Ascending aorta (tissue), 2 donors: ENCODE results near the gene NEUROG2. TPM values are rescaled to one million over a fixed set of nuclear protein-coding genes. Genes with fewer than 3 reads are reported as not detected.

Experiments used
- DNase-seq, 2 donors: peaks; one replicate each; pipeline ENCODE4 v3.0.0-alpha.2; 2019; ENCODE audit warnings: low spot score in 2 of 2
- H3K27ac ChIP-seq, 2 donors: fragments of 200-600 bp; sonication (generic); one replicate each; pipeline ENCODE4 v1.5.1; 2016 to 2017; ENCODE audit warnings: mild to moderate bottlenecking in 1 of 2
- H3K27me3 ChIP-seq: fragments of 200-600 bp; sonication (generic); one replicate; pipeline ENCODE4 v1.5.1; 2017
- H3K36me3 ChIP-seq, 2 donors: fragments of 200-600 bp; sonication (generic); one replicate each; pipeline ENCODE4 v1.5.1; 2016
- H3K4me1 ChIP-seq, 2 donors: fragments of 200-600 bp; sonication (generic); one replicate each; pipeline ENCODE4 v1.5.1; 2016 to 2017; ENCODE audit warnings: mild to moderate bottlenecking in 1 of 2
- H3K4me3 ChIP-seq, 2 donors: fragments of 200-600 bp; sonication (generic); one replicate each; pipeline ENCODE4 v1.5.1; 2016 to 2017; ENCODE audit warnings: mild to moderate bottlenecking in 1 of 2
- H3K9me3 ChIP-seq, 2 donors: fragments of 200-600 bp; sonication (generic); one replicate each; pipeline ENCODE4 v1.5.1; 2016
- intact Hi-C: fragments of 100-400 bp; cut with DNase I; formaldehyde crosslinking; loops from one replicate; pipeline ENCODE4 v1.15.1; 2023
- total RNA-seq: library from RNA; depleted of rRNA; stranded (reverse); fragments of >200 nt; gene quantifications from one replicate; pipeline ENCODE4 v1.1.0, GENCODE V29; 2016
- TF ChIP-seq, protein P1 (sequence below), 3 experiments: fragments of 200-600 bp in 2 of 3; fragments of 450-650 bp in 1 of 3; sonication (generic) in 2 of 3; IDR thresholded peaks; one replicate each; pipeline ENCODE4 v1.5.1; 2016 to 2019; ENCODE audit warnings: antibody characterized with exemption in 3 of 3, mild to moderate bottlenecking in 1 of 3, moderate library complexity in 1 of 3

Gene NEUROG2
- total RNA-seq, 1 donor from 2014 or later: not detected

DNA sequence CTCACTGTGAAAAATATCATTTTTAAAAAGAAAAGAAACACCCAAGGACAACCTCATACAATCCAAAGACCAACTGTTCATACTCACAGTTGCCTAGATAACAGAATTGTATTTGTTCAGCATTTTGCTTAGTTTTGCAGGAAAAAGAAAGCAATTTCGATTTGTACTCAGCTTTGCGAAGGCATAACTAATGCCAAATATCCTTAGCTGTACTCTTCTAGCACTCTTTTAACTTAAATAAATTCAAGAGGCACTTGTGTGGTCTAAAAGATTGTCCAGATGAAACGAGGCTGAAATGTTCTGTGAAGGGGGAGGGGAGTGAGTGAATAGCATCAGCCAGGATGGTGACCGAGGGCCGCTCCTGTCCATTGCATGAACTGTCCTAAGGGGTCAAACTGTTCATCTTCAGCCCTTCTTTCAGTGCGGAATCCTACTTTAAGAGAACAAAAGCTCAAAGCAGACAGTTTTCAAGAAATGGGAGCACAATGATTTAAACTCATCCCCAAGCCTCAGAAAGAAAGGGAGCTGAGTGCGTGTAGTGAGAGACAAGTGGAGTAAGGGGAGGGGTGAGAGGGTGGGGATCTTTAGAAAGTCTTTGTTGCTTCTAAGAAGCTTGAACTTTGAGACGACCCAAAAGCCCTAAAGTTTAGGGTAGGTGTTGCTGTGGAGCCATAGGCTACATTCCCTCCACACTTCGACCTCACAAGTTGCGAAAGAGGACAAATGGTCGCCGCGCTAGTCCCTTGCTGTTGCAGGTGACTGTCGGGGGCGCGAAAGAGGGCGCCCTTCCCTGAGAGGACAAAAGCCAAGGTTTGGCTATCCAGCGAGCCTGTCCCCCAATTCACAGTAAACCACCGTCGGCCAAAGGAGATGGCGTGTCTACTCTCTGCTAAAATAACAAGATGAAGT is 4.0 kb upstream of the NEUROG2 start:
- intact Hi-C loops: loop anchor here (5.0 to 10.0 kb wide), 2 partner anchors 195 to 288 kb away; partner anchors contain the start of gene AP1AR
- Histone ChIP-seq H3K4me1 (peaks cover 5 to 12% of the 10 kb centered on the region in 2 donors), H3K9me3 (no peaks in the 10 kb centered on the region), H3K27me3 (peaks cover 60% of the 10 kb centered on the region), H3K36me3 (no peaks in the 10 kb centered on the region), H3K4me3 (no peak overlapping the region), H3K27ac (no peak overlapping the region)
- DNase-seq: no peak
- TF ChIP-seq, protein P1, sequence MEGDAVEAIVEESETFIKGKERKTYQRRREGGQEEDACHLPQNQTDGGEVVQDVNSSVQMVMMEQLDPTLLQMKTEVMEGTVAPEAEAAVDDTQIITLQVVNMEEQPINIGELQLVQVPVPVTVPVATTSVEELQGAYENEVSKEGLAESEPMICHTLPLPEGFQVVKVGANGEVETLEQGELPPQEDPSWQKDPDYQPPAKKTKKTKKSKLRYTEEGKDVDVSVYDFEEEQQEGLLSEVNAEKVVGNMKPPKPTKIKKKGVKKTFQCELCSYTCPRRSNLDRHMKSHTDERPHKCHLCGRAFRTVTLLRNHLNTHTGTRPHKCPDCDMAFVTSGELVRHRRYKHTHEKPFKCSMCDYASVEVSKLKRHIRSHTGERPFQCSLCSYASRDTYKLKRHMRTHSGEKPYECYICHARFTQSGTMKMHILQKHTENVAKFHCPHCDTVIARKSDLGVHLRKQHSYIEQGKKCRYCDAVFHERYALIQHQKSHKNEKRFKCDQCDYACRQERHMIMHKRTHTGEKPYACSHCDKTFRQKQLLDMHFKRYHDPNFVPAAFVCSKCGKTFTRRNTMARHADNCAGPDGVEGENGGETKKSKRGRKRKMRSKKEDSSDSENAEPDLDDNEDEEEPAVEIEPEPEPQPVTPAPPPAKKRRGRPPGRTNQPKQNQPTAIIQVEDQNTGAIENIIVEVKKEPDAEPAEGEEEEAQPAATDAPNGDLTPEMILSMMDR (IDR thresholded peaks at IDR 0.05): no peak

DNA sequence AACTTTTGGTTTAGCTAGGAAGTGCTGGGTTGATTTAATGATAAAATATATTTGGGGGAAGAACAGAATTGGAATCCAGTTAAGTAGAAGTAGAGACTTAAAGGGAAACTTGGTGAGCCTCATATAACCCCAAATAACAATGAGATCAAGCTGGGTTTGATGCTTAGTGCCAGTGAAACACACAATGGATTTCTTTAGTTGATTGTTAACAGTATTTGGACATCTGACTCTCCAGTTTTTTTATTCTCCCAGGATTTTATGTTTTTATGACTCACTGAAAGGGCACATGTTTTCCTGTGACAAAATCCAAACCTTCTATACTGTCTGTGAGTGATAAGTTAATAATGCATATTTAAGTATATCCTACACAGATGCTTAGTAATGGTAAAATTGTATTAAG is 2.7 kb upstream of the NEUROG2 start:
- peaks cover 5 to 16% of the 10 kb centered on the region in 2 donors for H3K4me1 ChIP-seq
- no peak for DNase-seq
- H3K27ac ChIP-seq: no peak overlapping the region
- peaks cover 66% of the 10 kb centered on the region for H3K27me3 ChIP-seq
- intact Hi-C loops: loop anchor here (5.0 kb wide), 1 partner anchor 286 kb away; the partner anchor contains the start of gene AP1AR
- TF ChIP-seq, protein P1 (IDR thresholded peaks at IDR 0.05): no peak
- H3K9me3 ChIP-seq: no peaks in the 10 kb centered on the region
- H3K4me3 ChIP-seq: no peak overlapping the region
- H3K36me3 ChIP-seq: no peaks in the 10 kb centered on the region

DNA sequence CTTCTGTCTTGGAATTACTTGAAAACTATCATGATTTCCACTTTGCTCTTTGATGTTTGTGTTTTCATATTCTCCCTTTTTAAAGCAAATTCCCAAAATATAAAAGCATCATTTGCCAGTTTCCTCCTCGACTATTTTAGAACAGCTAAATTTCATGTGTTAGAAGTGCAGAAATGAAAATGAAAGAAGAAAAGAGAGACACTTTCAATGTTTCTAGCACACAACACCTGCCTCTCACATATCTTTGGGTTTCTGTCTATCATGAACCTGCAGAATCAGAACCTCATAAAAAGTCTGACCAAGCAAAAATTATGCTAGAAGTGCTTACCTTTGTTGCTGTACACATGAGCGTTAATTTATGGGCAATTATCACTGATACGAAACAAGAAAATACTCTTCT is 1.9 kb upstream of the NEUROG2 start:
- intact Hi-C loops: loop anchor here (5.0 kb wide), 1 partner anchor 286 kb away; the partner anchor contains the start of gene AP1AR
- no peak overlapping the region for H3K27ac ChIP-seq
- no peak for DNase-seq
- H3K27me3 ChIP-seq: peaks cover 61% of the 10 kb centered on the region
- no peaks in the 10 kb centered on the region for H3K9me3 ChIP-seq
- H3K4me3 ChIP-seq: no peak overlapping the region
- TF ChIP-seq, protein P1 (IDR thresholded peaks at IDR 0.05): no peak
- H3K36me3 ChIP-seq: no peaks in the 10 kb centered on the region
- peaks cover 5 to 16% of the 10 kb centered on the region in 2 donors for H3K4me1 ChIP-seq

DNA sequence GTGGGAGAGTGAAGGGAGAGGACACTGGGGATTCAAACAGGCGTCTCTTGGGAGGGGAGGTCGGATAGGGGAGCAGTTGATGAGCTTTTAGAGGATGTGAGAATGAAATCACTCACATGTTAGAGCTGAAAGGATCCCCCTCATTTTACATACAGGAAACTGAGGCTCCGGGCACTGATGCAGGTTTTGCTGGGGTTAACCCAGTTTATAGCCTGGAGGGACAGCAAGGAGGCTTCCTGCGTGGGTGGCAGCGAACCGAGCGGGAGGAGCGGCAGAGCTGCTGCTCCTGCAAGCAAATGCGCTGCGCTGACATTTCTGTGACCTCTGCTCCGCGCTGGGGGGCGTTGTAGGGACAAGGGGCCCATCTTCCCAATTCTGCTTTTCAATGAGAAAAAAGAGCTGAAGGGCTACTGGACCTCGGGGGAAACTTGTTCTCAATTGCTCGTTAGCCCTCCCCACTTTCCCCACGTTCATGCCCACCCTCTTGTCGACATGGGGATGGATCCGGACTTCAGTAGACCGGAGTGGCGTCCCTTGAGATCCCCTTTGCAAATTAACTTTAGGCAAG is 1.2 kb upstream of the NEUROG2 start:
- TF ChIP-seq, protein P1 (IDR thresholded peaks at IDR 0.05): no peak
- Histone ChIP-seq H3K27me3 (peaks cover 58% of the 10 kb centered on the region), H3K9me3 (no peaks in the 10 kb centered on the region), H3K36me3 (no peaks in the 10 kb centered on the region), H3K4me3 (peak overlapping the region; percentile 64), H3K4me1 (peaks cover 5 to 16% of the 10 kb centered on the region in 2 donors), H3K27ac (no peak overlapping the region)
- no peak for DNase-seq
- intact Hi-C loops: loop anchor here (5.0 kb wide), 1 partner anchor 285 kb away; the partner anchor contains the start of gene AP1AR

DNA sequence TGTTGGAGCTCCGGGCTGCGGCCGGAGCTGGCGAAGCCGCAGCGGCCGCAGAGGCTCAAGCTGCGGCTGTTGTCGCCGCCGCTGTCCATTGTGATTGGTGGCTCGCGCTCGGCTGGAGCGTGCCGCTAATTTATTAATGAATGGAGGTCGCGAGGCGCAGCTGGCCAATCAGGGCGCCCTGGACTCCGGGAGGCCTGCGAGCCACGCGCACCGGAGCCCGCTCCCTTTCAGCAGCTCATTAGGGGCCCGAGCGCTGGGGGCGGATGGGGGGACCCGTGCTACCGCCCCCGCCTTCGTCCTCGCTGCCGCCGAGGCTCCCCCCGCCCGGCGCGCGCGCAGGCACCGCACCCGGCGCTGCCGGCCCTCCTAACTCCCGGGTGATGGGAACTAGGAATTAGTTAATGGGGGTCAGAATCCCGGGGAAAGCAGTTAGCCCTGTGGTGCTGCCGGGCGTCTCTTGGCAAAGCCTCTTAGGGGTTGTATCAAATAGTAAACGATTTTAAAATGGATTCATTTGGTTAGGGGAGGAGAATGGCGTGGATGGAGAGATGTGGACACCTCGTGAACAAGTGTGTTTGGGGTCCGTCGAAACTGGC is 589 bp upstream of the NEUROG2 start:
- H3K36me3 ChIP-seq: no peaks in the 10 kb centered on the region
- peak overlapping the region; percentile 64 for H3K4me3 ChIP-seq
- H3K9me3 ChIP-seq: no peaks in the 10 kb centered on the region
- no peak overlapping the region for H3K27ac ChIP-seq
- H3K27me3 ChIP-seq: peaks cover 55% of the 10 kb centered on the region
- no peak for DNase-seq
- intact Hi-C loops: loop anchor here (5.0 kb wide), 1 partner anchor 284 kb away; the partner anchor contains the start of gene AP1AR
- H3K4me1 ChIP-seq: peaks cover 5 to 16% of the 10 kb centered on the region in 2 donors
- TF ChIP-seq, protein P1 (IDR thresholded peaks at IDR 0.05): no peak
